Measurements from ENCODE around the gene TPR. TPM values are rescaled to one million over a fixed set of nuclear protein-coding genes. Genes with fewer than 3 reads are reported as not detected.
A peak's percentile ranks its signal among the peaks of the same experiment; 100 is the strongest.

The TPR gene
- polyA plus RNA-seq, 1 of the 3 experiments (the other 2 are of a cell fraction) = 37.5 TPM

DNA sequence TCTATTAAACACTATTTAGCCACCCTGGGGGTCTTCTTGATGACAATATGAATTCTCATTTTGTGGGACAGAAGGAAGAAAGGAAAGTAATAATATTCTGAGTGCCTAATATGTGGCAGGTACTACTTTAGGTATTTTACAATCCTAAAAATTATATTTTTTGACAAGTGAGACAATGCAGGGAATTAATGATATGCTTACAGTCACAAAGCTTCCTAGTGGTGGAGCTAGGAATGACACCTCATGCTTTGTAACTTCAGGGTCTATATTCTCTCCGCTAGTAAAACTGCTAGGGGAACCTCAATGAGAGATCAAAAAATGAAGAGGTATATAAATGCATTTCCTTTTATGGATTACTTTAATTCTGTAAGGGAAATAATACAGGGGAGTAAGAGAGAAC is 44.3 kb downstream of the TPR start:
- TF ChIP-seq RAD21 (IDR thresholded peaks at IDR 0.05; ENCODE audit: low read length) (no peak), RXRA (IDR thresholded peaks at IDR 0.05; ENCODE audit: borderline replicate concordance, low read depth) (no peak), TAF1 (IDR thresholded peaks at IDR 0.05; ENCODE audit: borderline replicate concordance, low read depth, low read length) (no peak)
- TF ChIP-seq, protein P1, sequence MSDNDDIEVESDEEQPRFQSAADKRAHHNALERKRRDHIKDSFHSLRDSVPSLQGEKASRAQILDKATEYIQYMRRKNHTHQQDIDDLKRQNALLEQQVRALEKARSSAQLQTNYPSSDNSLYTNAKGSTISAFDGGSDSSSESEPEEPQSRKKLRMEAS (IDR thresholded peaks at IDR 0.05; ENCODE audit: low read depth) = no peak
- TF ChIP-seq, protein P2, sequence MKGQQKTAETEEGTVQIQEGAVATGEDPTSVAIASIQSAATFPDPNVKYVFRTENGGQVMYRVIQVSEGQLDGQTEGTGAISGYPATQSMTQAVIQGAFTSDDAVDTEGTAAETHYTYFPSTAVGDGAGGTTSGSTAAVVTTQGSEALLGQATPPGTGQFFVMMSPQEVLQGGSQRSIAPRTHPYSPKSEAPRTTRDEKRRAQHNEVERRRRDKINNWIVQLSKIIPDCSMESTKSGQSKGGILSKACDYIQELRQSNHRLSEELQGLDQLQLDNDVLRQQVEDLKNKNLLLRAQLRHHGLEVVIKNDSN (IDR thresholded peaks at IDR 0.05; ENCODE audit: borderline replicate concordance, low read depth) = no peak
- TF ChIP-seq, protein P3, sequence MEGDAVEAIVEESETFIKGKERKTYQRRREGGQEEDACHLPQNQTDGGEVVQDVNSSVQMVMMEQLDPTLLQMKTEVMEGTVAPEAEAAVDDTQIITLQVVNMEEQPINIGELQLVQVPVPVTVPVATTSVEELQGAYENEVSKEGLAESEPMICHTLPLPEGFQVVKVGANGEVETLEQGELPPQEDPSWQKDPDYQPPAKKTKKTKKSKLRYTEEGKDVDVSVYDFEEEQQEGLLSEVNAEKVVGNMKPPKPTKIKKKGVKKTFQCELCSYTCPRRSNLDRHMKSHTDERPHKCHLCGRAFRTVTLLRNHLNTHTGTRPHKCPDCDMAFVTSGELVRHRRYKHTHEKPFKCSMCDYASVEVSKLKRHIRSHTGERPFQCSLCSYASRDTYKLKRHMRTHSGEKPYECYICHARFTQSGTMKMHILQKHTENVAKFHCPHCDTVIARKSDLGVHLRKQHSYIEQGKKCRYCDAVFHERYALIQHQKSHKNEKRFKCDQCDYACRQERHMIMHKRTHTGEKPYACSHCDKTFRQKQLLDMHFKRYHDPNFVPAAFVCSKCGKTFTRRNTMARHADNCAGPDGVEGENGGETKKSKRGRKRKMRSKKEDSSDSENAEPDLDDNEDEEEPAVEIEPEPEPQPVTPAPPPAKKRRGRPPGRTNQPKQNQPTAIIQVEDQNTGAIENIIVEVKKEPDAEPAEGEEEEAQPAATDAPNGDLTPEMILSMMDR (IDR thresholded peaks at IDR 0.05) = peak; percentile 54
- Histone ChIP-seq H3K27me3 (ENCODE audit: insufficient read depth) (no peaks in the 10 kb centered on the region), H2AFZ (ENCODE audit: low read depth) (no peak overlapping the region), H3K4me1 (ENCODE audit: control insufficient read depth in 1 of 2, insufficient read depth in 2 of 2, low read depth in 1 of 2, low read length in 1 of 2) (no peaks in the 10 kb centered on the region), H3K36me3 (replicated peaks in 1 of 2; ENCODE audit: control insufficient read depth in 1 of 2, insufficient read depth in 2 of 2, low read length in 1 of 2) (peaks cover 84 to 94% of the 10 kb centered on the region in 2 experiments), H3K9ac (no peak overlapping the region), H3K4me3 (ENCODE audit: low read depth in 2 of 2, low read length in 1 of 2) (no peak overlapping the region), H3K4me2 (no peak overlapping the region), H3K9me2 (no peaks in the 10 kb centered on the region), H3F3A (replicated peaks; ENCODE audit: insufficient read depth) (peaks cover 18% of the 10 kb centered on the region), H4K20me1 (ENCODE audit: insufficient read depth) (no peaks in the 10 kb centered on the region), H3K27ac (ENCODE audit: low read depth in 2 of 2, low read length in 1 of 2) (no peak overlapping the region), H3K79me2 (ENCODE audit: insufficient read depth) (0 out of 2 replicates have a peak, but pooled peaks cover 3% of the 10 kb centered on the region), H3K9me3 (no peaks in the 10 kb centered on the region)
- DNase-seq = no peak
- ChIA-PET POLR2A (no interaction called here), CTCF (interaction anchor here (0.8 to 3.3 kb wide), 11 partner anchors 8 to 44 kb away, joined by 3 to 16 read pairs (median 4); partner anchors contain the start of genes ODR4 and TPR)
- 100% methylated on average over 1 of the region's 1 CpG for WGBS (ENCODE audit: low lambda C conversion rate)

DNA sequence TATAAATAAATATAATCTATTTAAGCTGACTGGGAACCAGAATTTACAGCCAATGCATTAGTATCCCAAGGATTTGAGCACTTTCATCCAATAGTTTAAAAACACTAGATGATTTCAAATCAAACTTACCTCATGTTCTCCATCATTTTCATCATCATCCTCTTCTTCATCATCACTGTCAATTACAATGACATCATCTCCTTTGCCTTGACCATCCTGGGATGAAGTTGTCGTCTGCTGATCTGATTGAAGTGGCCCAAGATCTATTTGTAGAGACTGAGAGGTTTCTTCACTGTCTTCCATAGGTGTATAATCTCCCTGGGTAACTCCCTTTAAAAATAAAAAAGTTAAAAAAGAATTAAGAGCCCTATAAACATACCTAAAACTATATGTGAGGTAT is 47.7 kb downstream of the TPR start:
- ChIA-PET CTCF (no interaction called here), POLR2A (no interaction called here)
- no peaks in the 10 kb centered on the region for H4K20me1 ChIP-seq (ENCODE audit: insufficient read depth)
- H3F3A ChIP-seq (replicated peaks; ENCODE audit: insufficient read depth) = peaks cover 15% of the 10 kb centered on the region
- H3K9ac ChIP-seq = no peak overlapping the region
- H3K4me1 ChIP-seq (ENCODE audit: control insufficient read depth in 1 of 2, insufficient read depth in 2 of 2, low read depth in 1 of 2, low read length in 1 of 2) = no peaks in the 10 kb centered on the region
- H3K79me2 ChIP-seq (ENCODE audit: insufficient read depth) = 0 out of 2 replicates have a peak, but pooled peaks cover 4% of the 10 kb centered on the region
- H3K27me3 ChIP-seq (ENCODE audit: insufficient read depth) = no peaks in the 10 kb centered on the region
- no peak overlapping the region for H2AFZ ChIP-seq (ENCODE audit: low read depth)
- 100% methylated on average over 1 of the region's 1 CpG for WGBS (ENCODE audit: low lambda C conversion rate)
- H3K36me3 ChIP-seq (replicated peaks in 1 of 2; ENCODE audit: control insufficient read depth in 1 of 2, insufficient read depth in 2 of 2, low read length in 1 of 2) = peaks cover 80 to 94% of the 10 kb centered on the region in 2 experiments
- TF ChIP-seq SIN3A (IDR thresholded peaks at IDR 0.05; ENCODE audit: borderline replicate concordance, low read depth, low read length) (no peak), CHD2 (IDR thresholded peaks at IDR 0.05; ENCODE audit: low read length, partially characterized antibody) (no peak), RFX5 (IDR thresholded peaks at IDR 0.05; ENCODE audit: low read length) (no peak), MXI1 (IDR thresholded peaks at IDR 0.05; ENCODE audit: low read depth, low read length) (no peak), EP300 (IDR thresholded peaks at IDR 0.05; ENCODE audit: borderline replicate concordance in 1 of 2, low read depth in 1 of 2, low read length in 1 of 2) (no peak), SMC3 (IDR thresholded peaks at IDR 0.05; ENCODE audit: low read depth, low read length) (no peak), GATA2 (CRISPR knock-in tag; IDR thresholded peaks at IDR 0.05) (no peak), YY1 (IDR thresholded peaks at IDR 0.05; ENCODE audit: low read depth) (no peak)
- TF ChIP-seq, protein P2 (IDR thresholded peaks at IDR 0.05; ENCODE audit: borderline replicate concordance, low read depth) = no peak
- TF ChIP-seq, protein P1 (IDR thresholded peaks at IDR 0.05; ENCODE audit: low read depth) = no peak
- H3K4me3 ChIP-seq (ENCODE audit: low read depth in 2 of 2, low read length in 1 of 2) = no peak overlapping the region
- H3K4me2 ChIP-seq = no peak overlapping the region
- no peaks in the 10 kb centered on the region for H3K9me2 ChIP-seq
- H3K9me3 ChIP-seq = no peaks in the 10 kb centered on the region
- DNase-seq = no peak
- H3K27ac ChIP-seq (ENCODE audit: low read depth in 2 of 2, low read length in 1 of 2) = no peak overlapping the region
